Hematopoietic multipotent progenitor cell (in vitro differentiated cells): Measurements from ENCODE around the gene SULT1C3. TPM values are rescaled to one million over a fixed set of nuclear protein-coding genes. Genes with fewer than 3 reads are reported as not detected.
A peak's percentile ranks its signal among the peaks of the same experiment; 100 is the strongest.
"Not testable (repeated sequence)": the region's sequence is repeated elsewhere in the genome, so short reads cannot be mapped to it uniquely, and the experiment has no call there.

Experiments used
- DNase-seq, 3 donors: peaks; one replicate each; pipeline ENCODE4 v3.0.0-alpha.2; 2011 to 2015; ENCODE audit warnings: low read depth in 2 of 3, low spot score in 2 of 3
- total RNA-seq: library from RNA; depleted of rRNA; stranded (reverse); fragments of >200 nt; gene quantifications from one replicate; pipeline ENCODE4 v1.2.3, GENCODE V29; 2012

Gene SULT1C3
- total RNA-seq, 1 donor: not detected

DNA sequence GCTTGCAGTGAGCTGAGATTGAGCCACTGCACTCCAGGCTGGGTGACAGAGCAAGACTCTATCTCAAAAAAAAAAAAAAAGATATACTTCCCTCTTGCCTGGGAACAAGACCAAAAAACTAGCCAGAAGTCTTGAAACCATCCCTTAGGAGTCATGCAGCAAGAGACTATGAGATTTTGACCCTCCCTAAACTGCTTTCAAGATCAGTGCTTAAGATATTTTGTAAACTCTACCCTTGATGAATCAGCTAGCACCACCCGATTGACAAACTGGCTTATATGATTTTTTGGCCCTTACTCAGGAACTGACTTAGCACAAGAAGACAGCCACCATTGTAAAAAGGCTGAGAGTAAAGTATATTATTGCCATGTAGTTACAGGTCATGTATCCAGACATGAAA, 3.8 kb downstream of the SULT1C3 start:
- DNase-seq: no peak

DNA sequence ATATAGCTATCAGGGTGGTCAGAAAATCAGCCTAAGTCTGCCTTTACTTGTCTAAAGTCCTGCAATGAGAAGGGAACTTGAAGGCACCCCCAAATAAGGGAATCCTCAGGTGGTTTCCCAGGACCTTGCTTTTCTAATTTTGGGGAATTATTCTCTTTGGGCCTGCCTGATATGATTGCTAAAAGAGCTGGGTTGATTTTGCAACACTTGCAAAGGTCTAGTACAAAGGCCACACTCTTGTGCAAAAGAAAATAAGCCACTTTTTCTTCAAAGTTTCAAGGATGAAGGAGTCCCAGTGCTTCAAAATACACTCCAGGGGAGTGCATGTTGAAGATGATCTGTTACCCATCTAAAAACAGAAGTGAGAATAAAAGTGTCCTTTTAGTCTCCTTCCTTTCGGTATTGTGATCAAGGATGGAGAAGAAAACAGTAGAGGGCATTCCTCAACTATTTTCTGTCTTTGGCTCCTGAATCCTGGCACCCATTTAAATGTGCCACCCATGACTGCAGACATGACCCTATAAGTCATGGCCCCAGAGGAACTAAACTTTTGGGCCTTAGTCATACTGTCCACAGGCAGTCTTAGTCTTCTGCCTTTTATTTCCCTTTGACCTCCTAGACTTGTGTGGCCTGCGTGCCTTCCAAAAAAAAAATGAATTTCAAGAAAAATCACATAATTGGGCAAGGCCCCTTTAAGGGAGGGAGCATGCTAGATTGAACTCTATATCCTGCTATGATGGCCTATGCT, 5.1 kb downstream of the SULT1C3 start:
- no peak for DNase-seq

DNA sequence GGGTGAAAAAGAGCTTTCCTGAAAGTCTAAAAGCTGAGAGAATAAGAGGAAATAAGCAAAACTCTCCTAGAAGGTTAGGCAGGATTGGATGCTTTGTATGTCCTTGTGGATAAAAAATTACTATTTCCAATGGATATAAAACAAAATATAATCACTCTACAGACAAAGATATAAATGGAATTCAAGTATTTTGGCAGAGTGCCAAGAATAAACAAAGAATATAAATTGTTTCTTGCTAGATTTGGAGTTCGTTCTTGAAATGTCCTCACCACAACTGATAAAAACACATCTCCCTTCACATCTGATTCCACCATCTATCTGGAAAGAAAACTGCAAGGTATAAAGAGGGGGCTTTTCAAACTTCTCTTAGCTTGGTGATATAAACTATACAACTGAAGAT, 13.3 kb downstream of the SULT1C3 start:
- DNase-seq: no peak

DNA sequence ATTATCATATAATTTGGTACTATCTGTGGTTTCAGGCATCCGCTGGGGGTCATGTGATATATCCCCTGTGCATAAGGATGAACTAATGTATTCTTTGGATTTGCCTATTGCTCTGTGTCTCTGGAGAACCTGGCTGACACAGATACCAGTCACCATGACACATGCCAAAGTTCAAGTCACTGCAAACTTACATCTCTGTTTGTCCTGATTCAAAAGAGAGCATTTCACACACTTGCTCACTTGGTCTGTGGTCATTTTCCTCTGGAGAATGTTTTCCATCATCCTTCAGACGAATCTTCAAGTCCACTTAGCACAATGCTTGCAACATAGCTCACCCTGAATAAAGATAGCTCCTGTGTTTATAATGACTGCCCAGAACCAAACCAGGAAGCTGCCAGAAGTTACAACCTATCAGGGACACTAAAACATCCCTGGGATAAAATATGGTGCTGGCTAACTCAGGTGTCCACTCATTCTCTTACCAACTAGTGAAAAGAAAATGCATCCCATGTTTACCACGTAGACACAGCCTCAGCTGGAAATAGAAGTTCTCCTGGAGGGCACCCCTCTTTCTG, 18.1 kb downstream of the SULT1C3 start:
- DNase-seq: no peak

DNA sequence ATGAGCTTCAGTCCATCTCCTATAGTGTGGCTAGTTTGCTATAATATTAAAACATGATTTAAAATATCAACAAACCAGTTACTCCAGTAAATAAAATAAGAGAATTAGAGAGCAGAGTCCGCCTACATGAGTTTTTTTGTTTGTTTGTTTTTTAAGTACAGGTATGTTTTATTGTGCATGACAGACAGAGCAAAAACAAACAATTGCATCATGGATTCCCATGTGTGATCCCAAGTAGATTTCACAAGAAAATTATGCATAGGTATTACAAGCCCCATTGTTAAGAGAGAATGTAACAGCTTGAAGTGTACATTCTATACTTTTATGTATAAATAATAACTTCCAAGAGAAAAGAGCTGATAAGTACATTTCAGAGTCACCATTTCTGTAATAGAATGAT, 21.0 kb downstream of the SULT1C3 start:
- no peak for DNase-seq

DNA sequence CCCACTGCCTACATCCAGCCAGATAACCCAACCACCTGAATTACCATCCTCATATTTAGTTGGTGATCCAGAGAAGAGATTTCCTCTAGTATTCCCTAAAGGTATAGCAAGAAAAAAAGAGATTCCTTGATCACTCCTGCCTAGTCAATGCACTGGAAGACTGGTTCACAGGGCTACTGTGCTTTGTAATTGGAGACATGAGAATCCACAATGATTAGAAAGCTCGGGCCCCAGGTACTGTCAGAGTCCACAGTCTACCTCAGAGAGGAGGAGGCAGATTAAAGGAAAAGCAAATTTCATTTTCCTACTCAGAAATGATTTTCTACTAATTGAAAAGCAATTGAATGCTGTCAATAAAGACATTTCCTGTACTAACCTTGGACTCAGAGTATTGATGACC, 22.3 kb downstream of the SULT1C3 start:
- DNase-seq: no peak

DNA sequence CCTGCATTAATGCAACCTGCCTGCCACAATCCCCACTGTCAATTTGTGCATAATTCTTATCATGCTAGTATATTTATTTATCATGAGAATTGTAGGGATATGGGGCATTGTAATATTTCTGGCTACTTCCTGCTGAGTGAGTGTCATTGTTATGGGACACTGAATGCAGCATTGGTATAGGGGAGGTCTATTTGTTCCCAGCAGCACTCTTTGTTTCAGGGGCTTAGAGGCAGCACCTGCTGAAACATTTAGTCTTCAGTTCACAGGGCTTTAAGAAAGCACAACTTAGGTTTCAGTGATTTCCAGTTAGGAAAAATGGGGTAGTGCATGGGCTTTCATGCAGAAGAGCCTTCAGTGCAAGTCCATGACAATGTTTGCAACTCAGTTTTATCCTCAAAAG, 23.6 kb downstream of the SULT1C3 start:
- DNase-seq: no peak

DNA sequence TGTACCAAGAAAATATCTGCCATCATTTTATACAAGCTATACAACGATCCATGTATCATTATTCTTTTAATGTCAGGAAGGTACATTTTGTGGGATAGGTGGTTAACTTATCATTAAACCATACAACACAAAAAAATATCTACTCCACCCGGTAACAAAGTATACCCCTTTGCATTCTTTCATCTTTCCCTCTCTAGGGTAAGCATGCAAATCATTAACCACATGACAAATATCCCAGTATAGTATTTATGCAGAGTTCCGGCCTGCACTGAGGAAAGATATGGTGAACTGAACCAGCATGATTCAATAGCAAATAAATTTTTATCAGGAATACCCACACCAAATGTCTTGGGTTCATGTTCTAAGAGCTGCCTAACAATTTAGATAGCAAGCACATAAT, 26.4 kb downstream of the SULT1C3 start:
- DNase-seq: no peak

DNA sequence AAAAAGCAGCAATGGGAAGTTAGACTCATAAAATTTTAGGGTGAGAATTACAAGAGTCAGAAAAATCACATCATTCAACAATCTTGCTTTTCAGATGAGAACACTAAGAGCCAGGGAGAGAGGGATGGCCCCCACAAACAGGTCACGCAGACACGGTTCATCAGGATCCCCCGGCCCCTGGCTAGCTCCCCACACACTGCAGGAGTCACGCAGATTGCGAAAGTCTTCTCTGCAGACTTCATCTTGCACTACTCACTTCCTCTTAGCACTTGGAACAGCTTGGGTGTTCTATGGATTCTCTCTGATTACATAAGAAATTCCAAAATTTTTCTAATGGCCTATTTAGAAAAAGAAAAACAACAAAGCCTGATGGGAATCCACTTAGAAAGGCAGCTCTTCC, 27.3 kb downstream of the SULT1C3 start:
- peak in 1 of 3 donors; percentile 7 for DNase-seq

DNA sequence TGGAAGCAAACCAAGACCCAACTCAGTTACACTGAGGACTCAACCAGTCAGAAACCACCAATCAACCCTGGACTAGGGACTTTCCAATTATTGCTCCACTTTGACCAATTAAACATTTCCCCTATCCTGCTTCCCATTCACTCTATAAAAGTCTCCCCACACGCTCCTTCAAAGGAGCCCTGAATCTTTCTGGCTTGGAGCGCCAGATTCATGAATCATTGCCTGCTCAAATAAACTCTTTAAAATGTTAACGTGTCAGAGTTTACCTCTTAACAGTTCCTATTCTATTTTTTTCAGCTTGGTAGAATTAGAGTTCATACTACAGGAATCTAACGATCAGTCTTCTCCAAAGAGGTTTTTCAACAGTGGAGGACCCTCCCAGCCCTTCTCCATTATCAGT, 28.2 kb downstream of the SULT1C3 start:
- no peak for DNase-seq

DNA sequence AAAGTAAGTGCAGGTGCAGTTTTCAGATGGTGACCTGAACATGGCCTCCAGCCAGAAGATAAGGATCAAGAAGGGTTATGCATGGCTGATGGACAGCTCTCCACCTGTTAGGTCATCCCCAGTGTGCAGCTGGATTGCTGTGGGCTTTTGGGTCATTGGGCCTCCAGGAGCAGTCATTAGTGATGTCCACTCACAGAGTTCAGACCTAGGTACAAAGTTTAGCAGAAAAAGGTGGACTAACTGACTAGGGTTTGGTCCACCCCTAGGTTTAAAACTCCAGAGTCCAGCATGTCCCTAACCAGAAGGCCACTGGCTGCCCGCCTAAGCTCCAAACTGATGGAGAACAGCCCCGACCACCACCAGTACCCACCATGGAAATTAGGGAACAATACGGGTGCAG, 30.6 kb downstream of the SULT1C3 start:
- DNase-seq: no peak

DNA sequence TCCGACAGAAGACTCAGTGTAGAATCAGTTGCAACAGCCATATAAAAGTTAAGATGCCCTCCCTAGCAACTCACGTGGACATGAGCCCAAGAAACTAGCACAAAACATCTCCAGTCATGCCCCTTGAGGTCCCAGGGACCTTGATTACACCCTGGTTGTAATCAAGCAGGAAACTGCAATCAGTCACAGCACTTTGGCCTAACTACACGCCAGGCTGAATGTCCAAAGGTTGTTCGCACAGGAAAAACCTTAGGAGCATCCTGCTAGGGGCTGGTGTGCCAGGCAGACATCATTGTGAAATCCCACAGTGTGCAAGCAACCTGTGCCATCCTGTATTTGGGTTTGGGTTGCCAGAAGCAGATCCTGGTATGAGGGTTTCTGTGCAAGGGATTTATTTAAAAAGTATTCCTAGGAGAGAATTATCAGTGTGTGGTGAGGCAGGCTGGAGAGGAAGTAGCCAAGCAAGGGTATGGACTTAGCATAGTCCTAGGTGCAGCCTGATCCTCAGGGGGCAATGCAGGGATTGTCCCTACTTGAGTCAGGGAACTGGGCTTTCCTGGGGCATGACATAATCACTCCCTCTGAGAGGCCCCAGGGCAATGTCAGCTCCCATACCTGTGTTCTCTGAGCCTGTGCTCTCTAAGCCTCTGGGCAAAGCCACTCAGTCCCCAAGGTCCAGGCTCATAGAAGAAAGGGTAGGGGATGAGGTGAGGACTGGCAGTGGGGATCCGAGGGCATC, 31.2 kb downstream of the SULT1C3 start:
- no peak for DNase-seq

DNA sequence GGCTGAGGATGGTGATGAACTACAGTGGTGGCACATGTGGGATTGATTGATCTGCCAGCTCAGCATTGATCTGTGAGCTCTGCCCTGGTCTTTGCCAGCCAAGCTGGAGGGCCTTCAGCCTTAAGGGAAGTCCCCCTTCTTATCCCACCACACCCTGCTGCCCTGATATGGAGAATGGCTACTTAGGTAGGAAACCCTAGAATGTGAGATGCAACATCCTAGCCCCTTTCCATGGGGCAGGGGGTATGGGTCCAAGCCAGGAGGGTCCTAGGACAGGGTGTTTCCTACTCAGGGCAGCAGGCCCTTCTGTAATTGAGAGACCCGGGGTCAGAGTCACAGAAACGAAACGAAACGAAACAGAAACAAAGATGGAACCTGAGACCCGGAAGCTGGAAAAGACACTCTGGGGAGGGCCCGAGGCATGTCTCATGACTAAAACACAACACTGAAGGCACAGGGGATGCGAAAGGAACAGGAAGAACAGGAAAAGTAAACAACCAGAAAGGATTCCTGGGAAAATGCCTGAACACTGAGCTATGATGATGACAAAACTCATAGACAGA, 32.0 kb downstream of the SULT1C3 start:
- no peak for DNase-seq

DNA sequence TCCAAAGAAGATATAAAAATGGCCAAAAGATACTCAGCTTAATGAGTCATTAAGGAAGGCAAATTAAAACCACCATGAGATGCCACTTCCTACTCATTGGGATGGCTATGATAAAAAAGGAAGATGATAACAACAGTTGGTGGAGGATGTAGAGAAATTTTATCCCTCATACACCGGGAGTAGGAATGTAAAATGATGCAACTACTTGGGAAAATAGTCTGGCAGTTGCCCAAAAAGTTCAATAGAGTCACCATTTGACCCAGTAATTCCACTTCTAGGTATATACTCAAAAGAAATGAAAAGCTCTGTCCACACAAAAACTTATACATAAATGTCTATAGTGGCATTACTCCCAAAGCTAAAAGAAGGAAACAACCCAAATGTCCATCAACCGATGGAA, 38.9 kb downstream of the SULT1C3 start:
- no peak for DNase-seq

DNA sequence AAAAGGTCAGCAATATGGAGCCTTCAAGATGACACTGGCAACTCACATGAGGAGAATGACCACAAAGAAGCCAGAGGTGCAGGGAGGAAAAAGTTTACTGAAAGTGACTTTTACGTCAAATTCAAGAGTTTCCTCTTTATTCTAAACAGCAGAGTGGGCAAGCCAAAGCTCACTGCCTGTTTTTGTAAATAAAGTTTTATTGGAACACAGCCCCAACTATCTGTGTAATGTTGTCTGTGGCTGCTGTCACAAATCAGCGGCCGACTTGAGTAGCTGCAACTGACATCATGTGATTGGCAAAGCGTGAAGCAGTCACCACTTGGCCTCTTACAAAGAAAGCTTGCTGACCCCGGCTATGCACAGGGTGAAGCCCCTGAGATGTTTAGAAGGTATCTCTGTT, 39.7 kb downstream of the SULT1C3 start:
- no peak for DNase-seq

DNA sequence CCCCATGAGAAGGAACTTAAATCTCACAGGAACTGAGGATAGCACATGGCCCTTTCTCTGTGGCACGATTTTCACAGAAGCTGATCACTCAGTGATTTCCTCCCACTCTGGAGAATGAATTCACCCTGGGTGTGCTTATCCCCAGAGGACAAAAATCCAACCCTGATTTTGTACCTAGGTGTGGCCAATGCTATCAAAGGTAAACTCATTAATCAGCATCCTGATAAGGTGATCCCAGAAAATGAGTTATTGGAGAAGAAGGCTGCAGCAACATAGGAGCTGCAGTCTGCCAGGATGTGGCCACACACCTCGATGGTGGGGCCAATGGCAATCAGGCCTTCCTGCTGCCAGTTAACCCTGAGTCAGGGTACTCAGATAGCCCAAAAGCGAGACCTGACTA, 40.7 kb downstream of the SULT1C3 start:
- DNase-seq: no peak

DNA sequence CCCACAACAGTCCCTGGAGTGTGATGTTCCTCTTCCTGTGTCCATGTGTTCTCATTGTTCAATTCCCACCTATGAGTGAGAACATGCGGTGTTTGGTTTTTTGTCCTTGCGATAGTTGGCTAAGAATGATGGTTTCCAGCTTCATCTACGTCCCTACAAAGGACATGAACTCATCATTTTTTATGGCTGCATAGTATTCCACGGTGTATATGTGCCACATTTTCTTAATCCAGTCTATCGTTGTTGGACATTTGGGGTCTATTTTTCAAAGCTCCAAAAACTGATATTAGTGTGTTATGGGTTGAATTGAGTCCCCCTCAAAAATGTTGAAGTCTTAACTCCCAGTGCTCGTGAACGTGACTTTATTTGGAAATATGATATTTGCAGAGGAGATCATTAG, 44.8 kb downstream of the SULT1C3 start:
- DNase-seq: not testable (repeated sequence)

DNA sequence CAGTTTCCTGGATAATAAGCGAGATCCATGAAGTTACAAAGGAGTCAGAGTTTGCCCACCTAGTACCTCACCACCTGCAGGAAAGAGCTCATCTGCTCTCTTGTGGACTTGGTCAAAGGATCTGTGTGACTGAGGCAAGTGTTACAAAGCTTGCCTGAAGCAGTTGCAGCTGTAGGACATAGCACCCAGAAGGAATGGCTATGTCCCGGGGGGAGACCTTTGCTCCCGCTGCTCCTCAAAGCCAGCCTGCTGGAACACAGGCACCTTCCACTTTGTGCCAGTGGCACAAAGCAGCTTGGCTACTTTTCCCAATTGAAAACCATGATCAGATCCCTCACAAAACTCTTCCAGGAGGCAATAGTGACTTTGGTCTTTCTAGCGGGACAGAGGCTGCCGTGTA, 45.8 kb downstream of the SULT1C3 start:
- DNase-seq: no peak

DNA sequence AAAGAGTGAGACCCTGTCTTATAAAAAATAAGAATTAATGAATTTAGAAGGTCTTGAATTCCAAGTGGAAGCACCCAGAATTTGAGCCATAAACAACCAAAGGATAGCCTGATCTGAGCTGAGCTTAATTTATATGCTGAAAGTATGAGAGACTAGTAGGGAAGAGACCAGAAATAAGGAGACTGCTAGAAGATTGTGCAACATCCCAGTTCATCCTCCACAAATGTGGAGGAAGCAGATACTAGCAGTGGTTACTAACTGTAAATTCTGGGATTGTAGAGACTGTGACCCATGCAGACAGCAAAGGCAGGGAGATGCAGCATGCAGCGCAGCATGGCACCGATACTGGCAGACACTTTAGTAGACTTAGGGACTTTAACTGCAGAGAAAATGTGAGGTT, 47.4 kb downstream of the SULT1C3 start:
- DNase-seq: no peak

DNA sequence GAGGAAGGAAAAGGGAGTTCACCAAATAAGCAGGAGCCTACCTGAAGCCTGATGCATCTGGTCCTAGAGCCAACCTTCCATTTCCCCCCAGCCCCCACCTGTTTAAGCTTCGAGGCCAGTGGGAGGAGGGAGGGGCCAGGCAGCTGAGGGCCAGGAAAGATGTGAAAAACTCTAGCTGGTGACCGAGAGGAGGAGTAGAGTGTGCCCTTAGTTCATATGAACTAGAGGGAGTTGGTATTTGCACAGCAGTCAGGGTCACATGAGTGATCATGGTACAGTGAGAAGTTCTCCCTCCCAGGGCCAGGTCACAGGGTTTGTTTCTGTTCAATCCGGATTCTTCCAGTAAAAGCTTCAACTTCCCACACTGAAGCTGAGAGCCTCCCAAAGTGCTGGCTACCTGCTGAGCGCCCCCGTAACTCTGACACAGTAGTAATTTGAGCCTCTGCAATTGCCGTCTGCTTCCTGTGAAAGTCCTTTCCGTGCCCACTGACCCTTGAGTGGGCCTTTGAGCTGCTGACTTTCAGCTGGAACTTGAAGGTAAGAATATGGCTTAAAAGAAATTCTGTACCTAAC, 48.9 kb downstream of the SULT1C3 start, which contains the start of gene SULT1C2:
TSS of gene SULT1C2 (plus strand) at position 362 of the 573 bp plus-strand sequence. CDS start 4,773 bp downstream, outside the sequence.
- DNase-seq: no peak

DNA sequence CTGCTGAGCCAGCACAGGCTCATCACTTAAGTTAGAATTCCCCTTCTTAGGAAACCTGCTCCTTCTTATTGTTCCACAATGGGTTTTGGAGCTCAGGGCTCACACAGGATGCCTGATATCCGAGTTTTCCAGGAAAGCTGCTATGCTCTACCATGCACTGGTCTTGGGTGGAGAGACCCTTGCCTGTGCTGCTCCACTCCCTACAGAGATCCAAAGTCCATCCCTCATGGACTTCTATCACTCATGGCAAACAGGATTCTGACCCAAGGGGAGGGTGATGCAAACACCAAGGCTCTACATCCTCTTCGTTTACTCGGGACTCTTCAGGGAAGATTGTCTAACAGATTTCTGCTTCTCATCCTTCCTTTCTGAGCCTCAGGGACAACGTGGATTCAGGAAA, 54.1 kb downstream of the SULT1C3 start:
- DNase-seq: no peak
